ENCODE measurements around the gene MYOT. TPM values are rescaled to one million over a fixed set of nuclear protein-coding genes. Genes with fewer than 3 reads are reported as not detected.

Gene MYOT
- total RNA-seq, 4 donors from 2014 or later: 99.0 to 801 (median 294) TPM

DNA sequence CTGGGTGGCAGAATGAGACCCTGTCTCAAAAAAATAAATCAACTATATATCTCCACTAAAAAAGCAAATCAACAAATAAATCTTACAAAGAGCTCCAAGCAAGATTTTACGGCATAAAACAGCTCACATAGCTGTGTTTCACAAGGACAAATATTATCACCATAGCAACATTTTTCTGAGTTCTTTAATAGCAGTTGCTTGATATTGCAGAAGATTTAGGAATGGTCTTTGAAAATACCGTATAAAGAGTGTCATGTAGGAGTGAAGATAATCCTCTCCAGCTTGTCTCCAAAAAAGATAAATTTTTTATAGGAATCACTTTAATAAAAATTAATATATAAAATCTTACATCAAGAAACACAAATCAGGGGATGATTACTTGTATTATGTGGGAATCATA lies 36.6 kb upstream of the MYOT start:
- H3K9me3 ChIP-seq: no peaks in the 10 kb centered on the region
- intact Hi-C loops (cut with DNase I; ENCODE audit: low total_unique reads) (loop anchor here (10.0 kb wide), 1 partner anchor 356 kb away; no protein-coding TSS in a partner anchor), in situ Hi-C loops (cut with MboI; ENCODE audit: low sequenced_read_pairs in 4 of 4) (loop anchor here in 1 of 4 donors (10.0 kb wide), 1 partner anchor 54 kb away; the partner anchor contains the start of gene PKD2L2)
- H3K27me3 ChIP-seq: no peaks in the 10 kb centered on the region
- no peak for DNase-seq
- H3K4me1 ChIP-seq: peaks cover 58 to 79% of the 10 kb centered on the region in 2 donors
- TF ChIP-seq, protein P1, sequence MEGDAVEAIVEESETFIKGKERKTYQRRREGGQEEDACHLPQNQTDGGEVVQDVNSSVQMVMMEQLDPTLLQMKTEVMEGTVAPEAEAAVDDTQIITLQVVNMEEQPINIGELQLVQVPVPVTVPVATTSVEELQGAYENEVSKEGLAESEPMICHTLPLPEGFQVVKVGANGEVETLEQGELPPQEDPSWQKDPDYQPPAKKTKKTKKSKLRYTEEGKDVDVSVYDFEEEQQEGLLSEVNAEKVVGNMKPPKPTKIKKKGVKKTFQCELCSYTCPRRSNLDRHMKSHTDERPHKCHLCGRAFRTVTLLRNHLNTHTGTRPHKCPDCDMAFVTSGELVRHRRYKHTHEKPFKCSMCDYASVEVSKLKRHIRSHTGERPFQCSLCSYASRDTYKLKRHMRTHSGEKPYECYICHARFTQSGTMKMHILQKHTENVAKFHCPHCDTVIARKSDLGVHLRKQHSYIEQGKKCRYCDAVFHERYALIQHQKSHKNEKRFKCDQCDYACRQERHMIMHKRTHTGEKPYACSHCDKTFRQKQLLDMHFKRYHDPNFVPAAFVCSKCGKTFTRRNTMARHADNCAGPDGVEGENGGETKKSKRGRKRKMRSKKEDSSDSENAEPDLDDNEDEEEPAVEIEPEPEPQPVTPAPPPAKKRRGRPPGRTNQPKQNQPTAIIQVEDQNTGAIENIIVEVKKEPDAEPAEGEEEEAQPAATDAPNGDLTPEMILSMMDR (IDR thresholded peaks at IDR 0.05 in 4 of 5, conservative IDR thresholded peaks at IDR 0.05 in 1 of 5): no peak
- no peak overlapping the region for H3K4me3 ChIP-seq
- no peaks in the 10 kb centered on the region for H3K36me3 ChIP-seq
- H3K27ac ChIP-seq: peak overlapping the region; percentile 92 to 94 (median 93)
- no peak for ATAC-seq

DNA sequence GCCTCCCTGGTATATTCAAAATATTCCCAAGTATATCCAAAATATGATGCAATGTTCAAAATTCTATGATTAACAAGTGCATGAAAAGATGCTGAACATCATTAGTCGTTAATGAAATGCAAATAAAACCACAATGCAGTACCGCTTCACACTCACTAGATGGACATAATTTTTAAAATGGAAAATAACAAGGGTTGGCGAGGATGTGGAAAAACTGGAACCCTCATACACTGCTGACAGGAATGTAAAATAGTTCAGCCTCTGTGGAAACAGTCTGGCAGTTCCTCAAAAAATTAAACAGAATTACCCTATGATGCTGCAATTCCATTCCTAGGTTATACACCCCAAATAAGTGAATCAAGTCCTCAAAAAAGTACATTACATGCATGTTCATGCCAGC lies 36.1 kb upstream of the MYOT start:
- Histone ChIP-seq H3K4me3 (no peak overlapping the region), H3K27ac (peak overlapping the region; percentile 92 to 94 (median 93)), H3K36me3 (no peaks in the 10 kb centered on the region), H3K27me3 (no peaks in the 10 kb centered on the region), H3K9me3 (no peaks in the 10 kb centered on the region), H3K4me1 (peaks cover 62 to 83% of the 10 kb centered on the region in 2 donors)
- intact Hi-C loops (cut with DNase I; ENCODE audit: low total_unique reads): loop anchor here (10.0 kb wide), 1 partner anchor 357 kb away; no protein-coding TSS in a partner anchor
- DNase-seq: no peak
- ATAC-seq: no peak
- TF ChIP-seq, protein P1 (IDR thresholded peaks at IDR 0.05 in 4 of 5, conservative IDR thresholded peaks at IDR 0.05 in 1 of 5): peak in 4 of 5 experiments; percentile 30 to 42 (median 36)
- no peak for TF ChIP-seq POLR2A (IDR thresholded peaks at IDR 0.05)
- in situ Hi-C loops (cut with MboI; ENCODE audit: low sequenced_read_pairs in 4 of 4): loop anchor here in 1 of 4 donors (10.0 kb wide), 1 partner anchor 53 kb away; the partner anchor contains the start of gene PKD2L2

DNA sequence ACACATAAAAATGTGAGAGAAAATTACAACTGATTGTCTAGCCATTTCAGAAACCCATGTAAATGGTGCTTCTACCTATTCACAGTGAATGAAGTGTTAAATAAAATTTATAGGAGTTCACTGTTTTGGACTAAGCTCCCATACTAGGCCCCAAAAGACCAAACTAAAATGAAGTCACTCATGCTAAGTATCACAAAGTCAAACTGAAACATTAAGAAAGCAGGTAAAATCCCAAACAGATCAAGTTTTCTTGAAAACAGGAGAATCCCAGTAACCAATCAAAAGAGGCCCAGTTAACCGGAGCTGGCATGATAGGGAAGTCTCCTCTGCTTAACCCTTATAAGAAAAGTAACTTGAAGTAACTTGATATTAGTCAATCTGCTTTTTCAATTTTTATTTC lies 35.2 kb upstream of the MYOT start:
- no peak overlapping the region for H3K4me3 ChIP-seq
- peak overlapping the region; percentile 92 to 94 (median 93) for H3K27ac ChIP-seq
- no peaks in the 10 kb centered on the region for H3K36me3 ChIP-seq
- ATAC-seq (no peak), DNase-seq (no peak)
- in situ Hi-C loops (cut with MboI; ENCODE audit: low sequenced_read_pairs in 4 of 4): loop anchor here in 1 of 4 donors (10.0 kb wide), 1 partner anchor 52 kb away; the partner anchor contains the start of gene PKD2L2
- no peaks in the 10 kb centered on the region for H3K9me3 ChIP-seq
- TF ChIP-seq POLR2A (IDR thresholded peaks at IDR 0.05): no peak
- TF ChIP-seq, protein P1 (IDR thresholded peaks at IDR 0.05 in 4 of 5, conservative IDR thresholded peaks at IDR 0.05 in 1 of 5): no peak
- intact Hi-C loops (cut with DNase I; ENCODE audit: low total_unique reads): loop anchor here (10.0 kb wide), 1 partner anchor 358 kb away; no protein-coding TSS in a partner anchor
- peaks cover 66 to 86% of the 10 kb centered on the region in 2 donors for H3K4me1 ChIP-seq
- no peaks in the 10 kb centered on the region for H3K27me3 ChIP-seq

DNA sequence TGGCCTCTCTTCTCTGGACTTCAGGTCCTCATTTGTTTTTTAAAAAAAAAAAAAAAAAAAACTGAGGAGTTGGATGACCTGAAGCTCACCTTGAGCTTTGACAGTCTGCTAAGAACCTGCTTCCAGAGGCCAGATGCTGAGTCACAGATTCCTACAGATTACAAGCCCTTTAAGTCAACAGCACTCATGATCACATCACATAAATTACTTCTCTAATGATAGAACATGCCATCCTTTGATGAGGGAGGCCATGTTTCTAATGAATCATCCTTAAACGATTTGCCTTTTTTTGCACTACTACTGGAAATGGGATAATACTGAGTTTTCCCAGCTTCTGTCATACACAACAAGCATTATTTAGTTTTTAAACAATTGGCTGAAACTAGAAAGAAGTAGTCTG lies 34.2 kb upstream of the MYOT start:
- TF ChIP-seq POLR2A (IDR thresholded peaks at IDR 0.05): no peak
- TF ChIP-seq, protein P1 (IDR thresholded peaks at IDR 0.05 in 4 of 5, conservative IDR thresholded peaks at IDR 0.05 in 1 of 5): no peak
- H3K27me3 ChIP-seq: no peaks in the 10 kb centered on the region
- H3K9me3 ChIP-seq: no peaks in the 10 kb centered on the region
- intact Hi-C loops (cut with DNase I; ENCODE audit: low total_unique reads): loop anchor here (10.0 kb wide), 1 partner anchor 359 kb away; no protein-coding TSS in a partner anchor
- no peak overlapping the region for H3K4me3 ChIP-seq
- peak overlapping the region; percentile 92 to 94 (median 93) for H3K27ac ChIP-seq
- no peaks in the 10 kb centered on the region for H3K36me3 ChIP-seq
- DNase-seq (peak; percentile 52 to 63), ATAC-seq (peak; percentile 54 to 72)
- H3K4me1 ChIP-seq: peaks cover 68 to 86% of the 10 kb centered on the region in 2 donors
- in situ Hi-C loops (cut with MboI; ENCODE audit: low sequenced_read_pairs in 4 of 4): loop anchor here in 1 of 4 donors (10.0 kb wide), 1 partner anchor 51 kb away; the partner anchor contains the start of gene PKD2L2

All from gastrocnemius medialis (tissue), 4 donors.